22Rv1 (cell line): ENCODE measurements around the gene DMD.

Source experiments
- H3K27ac ChIP-seq: fragments of 450-650 bp; 2 replicates; pipeline ENCODE4 v1.5.1; 2017
- ZFX ChIP-seq: fragments of 450-650 bp; IDR thresholded peaks from 2 replicates; pipeline ENCODE4 v1.6.1; 2017; ENCODE audit warnings: antibody characterized with exemption, borderline replicate concordance
- TF ChIP-seq, protein P1 (sequence below): fragments of 450-650 bp; IDR thresholded peaks from 2 replicates; pipeline ENCODE4 v1.5.1; 2017; ENCODE audit warnings: mild to moderate bottlenecking

Gene DMD

DNA sequence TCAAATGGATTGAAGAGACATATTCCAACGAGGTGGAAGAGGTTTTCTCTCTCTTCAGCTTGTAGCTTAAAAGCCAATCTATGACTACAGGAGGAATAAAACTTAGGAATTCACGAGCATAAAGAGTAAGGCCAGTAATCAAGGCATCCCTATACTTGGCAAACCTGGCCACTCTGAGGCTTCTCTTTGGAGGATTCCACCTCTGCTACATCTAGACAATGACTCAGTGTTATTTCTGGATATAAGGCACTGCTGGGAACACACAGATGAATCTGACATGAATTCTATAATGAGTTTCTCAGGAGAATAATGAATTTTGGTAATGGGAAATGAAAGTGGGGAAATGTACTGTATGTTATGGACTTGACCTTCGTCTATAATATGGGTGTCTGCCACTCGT lies 1123.7 kb downstream of the DMD start:
- no peak overlapping the region for H3K27ac ChIP-seq
- no peak for TF ChIP-seq ZFX
- TF ChIP-seq, protein P1, sequence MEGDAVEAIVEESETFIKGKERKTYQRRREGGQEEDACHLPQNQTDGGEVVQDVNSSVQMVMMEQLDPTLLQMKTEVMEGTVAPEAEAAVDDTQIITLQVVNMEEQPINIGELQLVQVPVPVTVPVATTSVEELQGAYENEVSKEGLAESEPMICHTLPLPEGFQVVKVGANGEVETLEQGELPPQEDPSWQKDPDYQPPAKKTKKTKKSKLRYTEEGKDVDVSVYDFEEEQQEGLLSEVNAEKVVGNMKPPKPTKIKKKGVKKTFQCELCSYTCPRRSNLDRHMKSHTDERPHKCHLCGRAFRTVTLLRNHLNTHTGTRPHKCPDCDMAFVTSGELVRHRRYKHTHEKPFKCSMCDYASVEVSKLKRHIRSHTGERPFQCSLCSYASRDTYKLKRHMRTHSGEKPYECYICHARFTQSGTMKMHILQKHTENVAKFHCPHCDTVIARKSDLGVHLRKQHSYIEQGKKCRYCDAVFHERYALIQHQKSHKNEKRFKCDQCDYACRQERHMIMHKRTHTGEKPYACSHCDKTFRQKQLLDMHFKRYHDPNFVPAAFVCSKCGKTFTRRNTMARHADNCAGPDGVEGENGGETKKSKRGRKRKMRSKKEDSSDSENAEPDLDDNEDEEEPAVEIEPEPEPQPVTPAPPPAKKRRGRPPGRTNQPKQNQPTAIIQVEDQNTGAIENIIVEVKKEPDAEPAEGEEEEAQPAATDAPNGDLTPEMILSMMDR: no peak

DNA sequence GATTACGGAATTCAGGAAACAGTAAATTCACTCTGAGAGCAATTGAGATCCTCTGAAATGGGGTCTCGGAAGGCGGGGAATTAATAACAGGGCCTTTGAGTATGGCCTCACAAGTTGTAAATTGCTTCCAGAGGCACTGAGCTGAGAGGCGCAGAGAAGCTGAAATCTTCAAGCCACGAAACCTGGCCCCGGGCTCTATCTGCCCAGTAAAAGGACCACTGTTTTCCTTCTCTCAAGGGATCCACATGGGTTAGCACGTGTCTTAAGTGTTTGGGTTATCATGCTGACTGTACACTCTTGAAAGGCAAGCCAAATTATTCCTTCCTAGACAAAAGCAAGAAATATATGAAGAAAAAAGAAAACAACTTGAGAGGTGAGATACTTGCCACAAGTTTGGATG lies 1126.6 kb downstream of the DMD start:
- no peak overlapping the region for H3K27ac ChIP-seq
- TF ChIP-seq, protein P1: no peak
- no peak for TF ChIP-seq ZFX

DNA sequence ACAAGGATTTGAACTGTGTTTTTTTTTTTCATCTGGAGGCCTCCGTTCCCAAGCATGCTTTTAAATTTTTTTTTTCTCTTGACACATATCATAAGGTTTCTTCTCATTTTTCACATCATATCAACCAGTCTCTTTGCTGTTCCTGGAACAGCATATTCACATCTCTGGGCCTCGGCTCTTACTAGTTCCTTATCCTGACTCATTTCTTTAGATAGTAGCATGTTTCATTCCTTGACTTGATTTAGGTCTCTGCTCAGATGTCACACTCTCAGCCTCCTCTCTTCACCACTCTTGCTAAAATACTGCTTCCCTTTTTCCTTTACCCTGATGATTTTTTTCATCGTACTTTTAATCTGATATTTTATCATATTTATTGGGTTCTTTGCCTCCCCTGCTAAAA lies 1163.1 kb downstream of the DMD start:
- no peak overlapping the region for H3K27ac ChIP-seq
- TF ChIP-seq, protein P1: no peak
- TF ChIP-seq ZFX: no peak

DNA sequence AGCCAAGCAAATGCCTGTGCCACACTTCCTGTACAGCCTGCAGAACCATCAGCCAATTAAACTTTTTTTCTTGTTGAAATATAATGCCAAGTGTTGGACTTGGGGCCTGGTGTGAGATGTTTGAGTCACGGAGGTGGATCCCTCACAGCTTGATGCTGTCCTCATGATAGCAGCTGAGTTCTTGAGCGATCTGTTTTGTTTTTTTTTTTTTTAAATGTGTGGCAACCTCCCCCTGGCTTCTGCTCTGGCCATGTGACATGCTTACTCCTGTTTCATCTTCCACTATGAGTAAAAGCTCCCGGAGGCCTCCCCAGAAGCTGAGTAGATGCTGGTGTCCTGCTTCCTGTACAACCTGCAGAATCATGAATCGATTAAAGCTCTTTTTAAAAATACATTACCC lies 1166.2 kb downstream of the DMD start:
- no peak for TF ChIP-seq ZFX
- TF ChIP-seq, protein P1: no peak

DNA sequence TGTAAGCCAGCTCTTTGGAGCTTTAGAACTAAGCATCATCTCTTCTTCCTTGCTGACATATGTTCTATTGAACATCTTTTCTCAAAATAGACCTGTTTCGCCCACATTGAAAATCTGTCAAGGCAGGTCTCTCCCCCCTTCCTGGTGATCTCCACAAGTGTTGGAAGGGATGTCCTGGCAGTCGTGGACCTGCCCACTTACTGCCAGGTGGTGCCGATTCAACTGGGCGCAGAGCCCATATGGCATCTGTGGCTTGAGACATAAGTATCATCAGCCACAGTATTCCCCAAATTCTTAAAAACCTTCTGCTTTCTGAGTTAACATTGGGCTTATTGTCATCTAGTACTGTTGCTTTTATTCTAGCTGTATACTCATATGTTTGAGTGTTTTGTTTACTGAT lies 1170.2 kb downstream of the DMD start:
- no peak overlapping the region for H3K27ac ChIP-seq
- TF ChIP-seq ZFX: no peak
- TF ChIP-seq, protein P1: no peak

More for the DNA sequence above, 1166.2 kb downstream of the DMD start:
- no peak overlapping the region for H3K27ac ChIP-seq

DNA sequence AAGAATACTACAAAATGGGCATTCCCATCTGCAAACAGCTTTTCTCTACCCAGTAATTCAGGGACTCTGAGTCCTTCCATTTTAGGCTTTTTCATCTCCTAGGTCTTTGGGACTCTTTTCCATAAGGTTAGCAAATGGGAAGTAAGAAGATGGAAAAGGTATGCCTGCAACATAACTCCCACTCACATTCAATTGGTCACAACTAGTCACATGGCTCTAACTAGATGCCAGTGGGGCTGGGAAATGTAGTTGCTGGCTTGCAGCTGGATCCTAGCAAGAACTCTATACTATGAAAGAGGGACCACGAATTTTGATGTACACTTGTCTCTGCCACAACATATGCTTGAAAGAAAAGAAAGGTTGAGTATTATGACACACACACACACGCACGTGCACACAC lies 1184.6 kb downstream of the DMD start:
- TF ChIP-seq ZFX: no peak
- TF ChIP-seq, protein P1: no peak
- H3K27ac ChIP-seq: no peak overlapping the region

DNA sequence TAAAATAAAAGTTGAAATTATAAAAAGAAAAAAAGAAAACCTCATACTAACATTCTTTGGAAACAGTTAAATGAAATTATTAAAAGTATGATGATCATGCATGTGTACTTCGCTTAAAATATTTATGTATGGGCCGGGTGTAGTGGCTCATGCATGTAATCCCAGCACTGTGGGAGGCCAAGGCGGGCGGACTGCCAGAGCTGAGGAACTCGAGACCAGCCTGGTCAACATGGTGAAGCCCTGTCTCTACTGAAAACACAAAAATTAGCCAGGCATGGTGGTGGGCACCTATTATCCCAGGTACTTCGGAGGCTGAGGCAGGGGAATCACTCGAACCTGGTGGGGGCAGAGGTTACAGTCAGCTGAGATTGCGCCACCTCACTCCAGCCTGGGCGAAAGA lies 1187.3 kb downstream of the DMD start:
- TF ChIP-seq, protein P1: no peak
- no peak for TF ChIP-seq ZFX
- no peak overlapping the region for H3K27ac ChIP-seq
